GM19468 (cell line): Measurements from ENCODE around the gene MLPH.

ENCODE experiments used
- ATAC-seq: cut with Tn5 transposase; IDR thresholded peaks from one replicate; pipeline ENCODE4 v1.9.1; 2021; ENCODE audit warnings: mild to moderate bottlenecking, moderate library complexity, moderate number of reproducible peaks; ENCODE audit not compliant: unreplicated experiment; ENCODE audit errors: extremely low read depth

MLPH gene

DNA sequence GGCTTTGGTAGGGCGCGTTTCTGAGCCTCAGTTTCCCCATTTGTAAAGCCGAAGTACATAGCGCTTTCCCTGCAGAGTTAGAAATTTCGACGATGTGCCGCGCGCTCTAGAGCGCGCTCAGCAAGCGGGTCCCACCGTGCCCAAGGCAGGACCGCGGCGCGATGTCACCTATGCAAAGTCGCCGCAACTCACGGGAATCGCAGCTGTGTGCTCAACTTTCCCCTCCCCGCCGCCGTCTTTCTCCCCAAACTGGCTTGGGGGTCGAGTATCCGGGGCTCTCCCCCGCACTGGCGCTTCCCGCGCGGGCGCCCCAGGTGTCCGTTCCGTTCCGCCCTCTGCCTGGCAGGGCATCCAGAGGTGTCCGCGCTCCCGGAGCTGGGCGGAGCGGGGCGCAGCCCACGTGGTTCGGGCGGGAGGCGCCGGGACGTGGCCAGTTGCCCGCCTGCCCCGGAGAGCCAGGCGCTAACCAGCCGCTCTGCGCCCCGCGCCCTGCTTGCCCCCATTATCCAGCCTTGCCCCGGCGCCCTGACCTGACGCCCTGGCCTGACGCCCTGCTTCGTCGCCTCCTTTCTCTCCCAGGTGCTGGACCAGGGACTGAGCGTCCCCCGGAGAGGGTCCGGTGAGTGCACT lies at the start of gene MLPH:
MLPH (plus strand) TSS at position 433 of the 630 bp plus-strand sequence. CDS start 6,176 bp downstream, outside the sequence.
- no peak for ATAC-seq

DNA sequence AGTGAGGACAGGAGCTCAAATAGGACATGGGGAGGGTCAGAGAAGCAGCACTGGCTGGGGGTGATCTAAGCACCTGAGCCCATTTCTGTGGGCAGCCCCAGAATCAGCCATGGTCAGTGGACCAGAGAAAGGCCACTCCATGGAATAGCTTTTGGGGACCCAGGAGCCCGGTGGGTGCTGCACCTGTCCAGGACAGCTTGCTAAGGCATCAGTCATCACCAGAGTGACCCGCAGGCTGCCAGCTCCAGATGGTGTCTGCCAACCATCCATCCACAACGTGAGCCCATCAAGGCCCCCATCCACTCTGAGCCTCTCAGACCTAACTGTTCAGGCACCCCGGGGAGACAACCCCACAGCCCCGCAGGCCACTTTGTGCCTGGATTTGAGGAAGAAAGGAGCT lies 49.5 kb upstream of the MLPH start:
- no peak for ATAC-seq

DNA sequence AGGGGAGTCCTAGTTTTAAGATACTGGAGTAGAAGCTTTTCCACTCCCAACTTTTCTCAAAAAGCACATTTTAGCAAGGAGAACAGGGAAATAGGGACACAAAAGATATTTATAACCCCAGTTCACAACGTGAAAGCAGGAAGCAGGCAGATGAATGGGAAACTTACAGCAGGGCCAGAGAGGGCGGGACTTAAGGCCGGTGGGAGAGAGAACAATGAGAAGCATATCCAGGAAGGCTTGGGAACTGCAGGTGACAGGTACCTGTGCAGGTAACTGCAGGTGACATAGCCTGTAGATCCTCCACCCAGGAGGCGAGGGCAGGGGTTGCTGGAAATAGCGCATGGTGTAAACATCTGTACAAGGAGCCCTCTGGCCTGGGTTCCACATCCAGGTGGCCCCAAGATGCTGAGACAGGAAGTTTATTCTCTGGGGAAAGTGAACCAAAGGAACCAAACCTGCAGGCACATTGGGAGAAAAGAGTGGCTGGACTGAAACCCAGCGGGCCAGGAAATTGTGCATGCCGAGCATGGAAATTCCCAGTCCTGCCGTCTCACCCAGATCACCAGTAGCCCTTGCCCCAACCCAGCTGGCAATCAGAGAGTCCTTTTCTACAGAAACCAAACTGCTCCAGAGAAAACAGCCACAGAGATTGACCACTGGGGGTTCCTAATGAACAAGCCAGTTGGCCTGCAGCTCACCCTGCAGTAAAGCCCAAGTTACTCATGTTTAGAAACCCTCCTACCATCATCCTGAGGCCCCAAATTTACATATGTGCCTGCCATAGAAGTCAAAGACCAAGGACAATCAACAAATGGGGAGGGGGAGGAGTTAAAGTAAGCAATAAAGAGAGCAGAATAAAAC lies 48.7 kb upstream of the MLPH start:
- no peak for ATAC-seq

DNA sequence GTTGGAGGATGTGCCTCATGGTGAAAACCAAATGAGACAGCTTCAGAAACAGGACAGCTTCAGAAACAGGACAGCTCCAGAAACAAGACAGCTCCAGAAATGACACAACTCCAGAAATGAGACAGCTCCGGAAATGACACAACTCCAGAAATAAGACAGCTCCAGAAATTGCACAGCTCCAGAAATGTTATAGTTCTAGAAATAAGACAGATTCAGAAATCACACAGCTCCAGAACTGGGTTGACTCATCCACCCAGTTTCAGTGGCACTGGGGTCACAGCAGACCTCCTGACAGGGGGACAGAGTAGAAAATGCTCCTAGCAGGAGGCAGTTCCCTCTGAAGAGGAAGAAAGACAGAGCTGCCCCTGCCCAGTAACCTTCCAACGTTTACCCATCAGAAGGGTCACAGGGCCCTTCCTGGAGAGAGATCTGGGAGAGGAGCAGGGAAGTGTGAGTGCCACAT lies 46.2 kb upstream of the MLPH start:
- no peak for ATAC-seq

GRCh38 chr2:237441605-237442274 lies 45.3 kb upstream of the MLPH start:
- ATAC-seq = no peak

DNA sequence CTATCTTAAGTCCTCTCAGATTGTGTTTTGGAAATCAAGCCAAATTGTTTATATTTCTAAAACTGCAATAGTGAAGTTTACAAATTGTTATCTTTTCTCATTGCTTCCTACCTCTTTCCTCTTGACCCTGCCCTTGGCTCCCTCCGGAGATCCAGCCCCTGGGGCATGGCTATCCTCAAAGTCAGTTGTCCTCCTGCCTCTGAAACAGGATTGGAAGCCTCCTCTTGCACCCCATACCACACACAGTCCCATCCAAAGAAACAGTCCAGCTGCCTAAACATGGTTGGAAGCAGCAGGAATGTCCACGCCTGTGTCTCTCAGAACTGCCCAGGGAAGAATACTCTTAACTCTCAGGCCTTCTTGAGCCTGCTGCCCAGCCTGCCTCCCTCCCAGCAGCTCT lies 43.0 kb upstream of the MLPH start:
- ATAC-seq = no peak

GRCh38 chr2:237445611-237446337 lies 41.3 kb upstream of the MLPH start:
- no peak for ATAC-seq

DNA sequence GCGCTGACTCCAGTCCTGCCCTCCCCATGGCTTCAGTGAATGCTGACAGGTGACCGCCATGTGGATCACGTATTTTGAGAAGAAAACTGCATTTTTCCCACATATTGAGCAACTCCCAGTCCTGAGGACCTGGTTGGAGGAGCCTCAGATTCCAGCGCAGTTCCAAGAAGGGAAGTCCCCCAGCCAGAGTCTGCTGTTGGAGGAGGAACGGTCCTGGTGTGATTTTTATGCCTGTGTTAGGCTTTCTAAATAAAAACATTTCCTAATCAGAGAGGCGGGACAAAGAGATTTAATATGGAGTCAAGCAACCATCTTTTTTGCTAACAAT lies 40.7 kb upstream of the MLPH start:
- ATAC-seq = no peak

- ATAC-seq = no peak
Measured at GRCh38 chr2:237447496-237447895, 39.6 kb upstream of the MLPH start.

DNA sequence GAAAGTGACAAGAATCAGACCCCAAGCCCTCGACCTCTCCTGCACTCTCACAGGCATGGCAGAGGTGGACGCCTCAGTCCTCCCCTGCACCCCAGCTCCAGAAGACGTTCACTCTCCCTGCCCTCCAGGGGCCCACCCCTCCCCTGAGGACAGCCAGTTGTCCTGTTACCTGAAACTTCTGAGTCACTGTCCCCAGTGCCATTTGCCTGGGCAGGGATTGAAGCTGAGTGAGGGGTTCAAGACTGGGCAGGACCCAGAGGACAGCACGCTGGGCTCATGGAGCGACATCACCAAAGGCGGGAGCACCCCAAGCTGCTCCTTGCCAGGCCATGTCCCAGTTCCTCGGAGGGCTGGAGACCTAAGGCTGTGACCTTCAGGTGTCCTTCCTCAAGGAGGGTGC lies 38.9 kb upstream of the MLPH start:
- ATAC-seq = no peak

- ATAC-seq = no peak
Measured at GRCh38 chr2:237448626-237449025, 38.4 kb upstream of the MLPH start.

GRCh38 chr2:237449193-237449881 lies 37.7 kb upstream of the MLPH start:
- ATAC-seq = no peak

GRCh38 chr2:237450108-237450507 lies 36.9 kb upstream of the MLPH start:
- no peak for ATAC-seq

- ATAC-seq = no peak
Measured at GRCh38 chr2:237450583-237450982, 36.5 kb upstream of the MLPH start.

DNA sequence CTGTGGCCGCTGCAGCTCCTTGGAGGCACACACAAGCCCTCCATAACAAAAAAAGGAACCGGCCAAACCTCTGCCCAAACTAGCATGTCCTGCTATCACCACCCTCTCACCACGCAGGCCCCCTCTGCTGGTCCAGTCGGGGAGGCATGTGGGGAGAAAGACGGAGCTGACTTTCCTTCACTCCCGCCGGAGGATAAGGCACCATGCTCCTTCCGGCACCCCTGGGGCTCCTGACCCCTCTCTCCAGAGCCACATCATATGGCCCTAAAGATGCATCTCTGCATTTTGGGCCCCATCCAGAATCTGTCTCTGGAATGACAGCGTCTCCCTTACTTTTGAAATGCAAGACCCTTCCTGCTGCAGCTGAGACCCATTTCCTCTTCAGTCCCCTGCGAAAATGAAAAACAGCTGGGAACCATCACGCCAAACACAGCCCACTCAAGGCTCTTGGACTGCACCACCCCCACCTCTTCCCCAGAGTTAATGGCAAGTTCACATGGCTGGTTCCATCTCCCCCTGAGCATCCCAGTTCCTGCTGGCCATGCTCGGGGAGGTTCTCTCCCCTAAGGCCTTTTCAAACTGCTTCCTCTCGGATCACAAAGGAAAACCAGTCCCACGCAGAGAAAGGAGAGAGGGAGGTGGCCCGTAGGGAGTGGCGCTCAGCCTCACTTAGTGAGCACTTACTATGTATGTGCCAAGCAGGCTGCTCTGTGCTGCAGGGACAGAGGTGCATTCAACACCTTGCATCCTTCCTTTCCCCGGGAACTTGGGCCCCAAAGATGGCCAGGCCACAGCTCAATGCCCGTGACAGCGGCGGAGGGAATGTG lies 35.2 kb upstream of the MLPH start:
- no peak for ATAC-seq

- no peak for ATAC-seq
Measured at GRCh38 chr2:237452861-237453260, 34.2 kb upstream of the MLPH start.

- no peak for ATAC-seq
Measured at GRCh38 chr2:237453671-237454070, 33.4 kb upstream of the MLPH start.

DNA sequence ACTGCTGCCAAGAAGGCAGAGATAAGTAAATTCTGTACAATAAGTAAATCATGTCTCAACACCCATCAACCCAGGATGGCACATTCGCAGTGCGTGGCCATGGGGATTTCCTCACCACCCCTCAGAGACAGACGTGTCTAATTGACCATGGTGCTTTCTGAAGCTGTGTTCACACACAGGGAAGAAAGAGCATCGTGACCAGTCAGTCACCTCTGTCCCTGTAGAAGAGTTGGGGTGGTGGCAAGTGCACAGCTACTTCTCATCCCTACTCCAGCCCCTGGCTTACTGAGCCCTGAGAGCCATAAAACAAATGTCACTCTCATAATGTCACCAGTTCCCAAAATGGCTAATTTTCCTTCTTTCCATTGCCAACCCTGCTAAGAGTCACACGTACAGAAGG lies 31.3 kb upstream of the MLPH start:
- ATAC-seq = no peak

GRCh38 chr2:237456200-237456843 lies 30.7 kb upstream of the MLPH start:
- no peak for ATAC-seq
